NB4 (cell line): ENCODE measurements around the gene MAGI1.

Experiments
- DNase-seq: peaks from one replicate; pipeline ENCODE4 v3.0.0; 2010; ENCODE audit warnings: low read depth
- H3K4me3 ChIP-seq: one replicate; pipeline ENCODE4 v1.5.1; 2011; ENCODE audit warnings: mild to moderate bottlenecking, low read depth, low read length, moderate library complexity
- MYC ChIP-seq: IDR thresholded peaks from 2 replicates; pipeline ENCODE4 v1.6.1; 2011; ENCODE audit warnings: low read depth, low read length
- POLR2A ChIP-seq: IDR thresholded peaks from 2 replicates; pipeline ENCODE4 v1.6.1; 2011; ENCODE audit warnings: mild to moderate bottlenecking; ENCODE audit not compliant: insufficient read length; ENCODE audit errors: extremely low read depth
- TF ChIP-seq, protein P1 (sequence below): IDR thresholded peaks from one replicate; pipeline ENCODE4 v1.5.1; 2012; ENCODE audit warnings: low read depth, low read length
- TF ChIP-seq, protein P2 (sequence below): IDR thresholded peaks from 2 replicates; pipeline ENCODE4 v1.6.1; 2011; ENCODE audit warnings: low read depth, low read length

The MAGI1 gene

DNA sequence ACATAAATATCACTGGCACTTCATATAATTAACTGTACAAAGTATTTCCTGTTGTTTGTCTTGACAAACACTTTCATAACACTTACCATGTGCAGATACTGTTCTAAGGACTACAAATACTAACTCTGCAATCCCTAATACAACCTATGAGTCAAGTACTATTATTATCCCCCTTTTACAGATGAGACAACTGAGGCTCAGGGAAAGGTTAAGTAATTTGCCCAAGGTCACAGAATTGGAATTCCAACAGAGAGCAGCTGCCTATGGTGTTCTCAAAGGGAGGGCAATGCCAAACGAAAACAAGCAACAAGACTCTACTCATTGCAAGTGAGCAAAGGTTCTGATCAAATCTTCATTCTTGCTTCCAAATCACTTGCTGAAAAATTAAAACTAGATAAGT is 85.9 kb downstream of the MAGI1 start:
- no peak for DNase-seq
- no peak overlapping the region for H3K4me3 ChIP-seq
- TF ChIP-seq, protein P1, sequence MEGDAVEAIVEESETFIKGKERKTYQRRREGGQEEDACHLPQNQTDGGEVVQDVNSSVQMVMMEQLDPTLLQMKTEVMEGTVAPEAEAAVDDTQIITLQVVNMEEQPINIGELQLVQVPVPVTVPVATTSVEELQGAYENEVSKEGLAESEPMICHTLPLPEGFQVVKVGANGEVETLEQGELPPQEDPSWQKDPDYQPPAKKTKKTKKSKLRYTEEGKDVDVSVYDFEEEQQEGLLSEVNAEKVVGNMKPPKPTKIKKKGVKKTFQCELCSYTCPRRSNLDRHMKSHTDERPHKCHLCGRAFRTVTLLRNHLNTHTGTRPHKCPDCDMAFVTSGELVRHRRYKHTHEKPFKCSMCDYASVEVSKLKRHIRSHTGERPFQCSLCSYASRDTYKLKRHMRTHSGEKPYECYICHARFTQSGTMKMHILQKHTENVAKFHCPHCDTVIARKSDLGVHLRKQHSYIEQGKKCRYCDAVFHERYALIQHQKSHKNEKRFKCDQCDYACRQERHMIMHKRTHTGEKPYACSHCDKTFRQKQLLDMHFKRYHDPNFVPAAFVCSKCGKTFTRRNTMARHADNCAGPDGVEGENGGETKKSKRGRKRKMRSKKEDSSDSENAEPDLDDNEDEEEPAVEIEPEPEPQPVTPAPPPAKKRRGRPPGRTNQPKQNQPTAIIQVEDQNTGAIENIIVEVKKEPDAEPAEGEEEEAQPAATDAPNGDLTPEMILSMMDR, result no peak

DNA sequence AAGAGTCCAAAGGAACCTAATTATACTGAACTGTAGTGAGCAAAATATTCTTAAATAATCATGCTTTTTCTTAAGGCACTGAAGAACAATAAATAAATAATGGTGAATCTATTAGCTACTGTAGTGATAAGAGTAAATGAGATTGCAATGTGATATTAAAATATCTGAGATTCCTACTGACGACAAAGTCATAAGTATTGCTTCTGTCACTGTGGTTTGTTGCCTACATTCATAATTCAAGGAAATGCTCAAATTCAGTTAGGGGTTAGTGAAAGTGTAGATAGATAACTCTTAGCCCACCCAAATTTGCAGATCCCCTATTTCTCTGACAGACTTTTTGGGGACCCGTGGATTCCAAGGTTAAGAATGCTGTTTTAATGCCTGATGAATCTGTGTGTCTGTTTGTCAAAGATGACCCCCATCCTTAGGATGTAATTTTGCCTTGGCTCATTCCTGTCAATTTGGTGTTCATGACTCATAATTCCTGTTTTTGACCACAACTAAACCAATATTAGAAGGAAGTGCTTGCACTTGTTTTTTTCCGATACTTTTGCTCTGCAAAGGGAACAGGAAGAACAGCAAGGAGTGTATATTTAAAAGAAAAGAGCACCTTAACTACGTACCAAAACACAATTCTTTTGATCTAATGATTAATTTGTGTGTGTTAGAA is 86.7 kb downstream of the MAGI1 start:
- TF ChIP-seq, protein P2, sequence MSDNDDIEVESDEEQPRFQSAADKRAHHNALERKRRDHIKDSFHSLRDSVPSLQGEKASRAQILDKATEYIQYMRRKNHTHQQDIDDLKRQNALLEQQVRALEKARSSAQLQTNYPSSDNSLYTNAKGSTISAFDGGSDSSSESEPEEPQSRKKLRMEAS, result no peak
- TF ChIP-seq POLR2A (no peak), MYC (no peak)
- TF ChIP-seq, protein P1, result no peak
- peak; percentile 13 for DNase-seq
- no peak overlapping the region for H3K4me3 ChIP-seq

DNA sequence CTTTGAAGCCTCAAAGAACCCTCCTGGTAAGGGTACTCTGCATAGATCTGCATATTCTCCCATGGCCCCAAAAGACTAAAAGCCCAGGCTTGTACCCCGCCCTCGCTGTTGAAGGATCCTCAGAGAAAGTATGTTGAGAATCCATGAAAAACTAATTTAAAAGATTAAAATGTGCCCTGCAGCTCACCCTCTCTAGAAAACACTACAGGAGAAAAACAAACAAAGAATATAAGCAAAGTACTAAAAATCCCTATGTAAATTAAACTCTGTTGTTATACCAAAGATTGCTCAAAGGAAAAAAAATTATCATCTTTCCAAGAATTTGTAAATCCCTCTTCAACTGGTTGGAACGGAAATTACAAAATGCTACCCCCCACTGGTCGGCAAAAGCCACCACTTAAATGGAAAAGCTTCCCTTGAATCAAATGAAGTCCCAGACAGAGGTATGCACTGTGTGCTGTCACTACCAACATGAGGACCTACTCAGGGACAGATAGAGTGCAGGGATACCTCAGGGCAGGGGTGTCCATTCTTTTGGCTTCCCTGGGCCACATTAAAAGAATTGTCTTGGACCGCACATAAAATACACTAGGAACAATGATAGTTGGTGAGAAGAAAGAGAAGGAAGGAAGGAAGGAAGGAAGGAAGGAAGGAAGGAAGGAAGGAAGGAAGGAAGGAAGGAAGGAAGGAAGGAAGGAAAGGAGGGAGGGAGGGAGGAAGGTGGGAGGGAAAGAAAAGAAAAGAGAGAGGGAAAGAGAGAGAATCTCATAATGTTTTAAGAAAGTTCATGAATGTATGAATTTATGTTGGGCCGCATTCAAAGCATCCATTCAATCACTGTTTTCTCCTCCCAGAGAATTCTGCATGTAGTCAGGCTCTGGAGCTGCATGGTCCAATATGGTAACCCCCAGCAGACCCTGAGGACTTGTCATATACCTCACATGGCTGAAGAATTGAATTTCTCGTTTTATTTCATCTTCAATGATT is 88.1 kb downstream of the MAGI1 start:
- DNase-seq, result no peak
- no peak overlapping the region for H3K4me3 ChIP-seq
- TF ChIP-seq, protein P1, result no peak
- TF ChIP-seq, protein P2, result no peak
- no peak for TF ChIP-seq POLR2A

DNA sequence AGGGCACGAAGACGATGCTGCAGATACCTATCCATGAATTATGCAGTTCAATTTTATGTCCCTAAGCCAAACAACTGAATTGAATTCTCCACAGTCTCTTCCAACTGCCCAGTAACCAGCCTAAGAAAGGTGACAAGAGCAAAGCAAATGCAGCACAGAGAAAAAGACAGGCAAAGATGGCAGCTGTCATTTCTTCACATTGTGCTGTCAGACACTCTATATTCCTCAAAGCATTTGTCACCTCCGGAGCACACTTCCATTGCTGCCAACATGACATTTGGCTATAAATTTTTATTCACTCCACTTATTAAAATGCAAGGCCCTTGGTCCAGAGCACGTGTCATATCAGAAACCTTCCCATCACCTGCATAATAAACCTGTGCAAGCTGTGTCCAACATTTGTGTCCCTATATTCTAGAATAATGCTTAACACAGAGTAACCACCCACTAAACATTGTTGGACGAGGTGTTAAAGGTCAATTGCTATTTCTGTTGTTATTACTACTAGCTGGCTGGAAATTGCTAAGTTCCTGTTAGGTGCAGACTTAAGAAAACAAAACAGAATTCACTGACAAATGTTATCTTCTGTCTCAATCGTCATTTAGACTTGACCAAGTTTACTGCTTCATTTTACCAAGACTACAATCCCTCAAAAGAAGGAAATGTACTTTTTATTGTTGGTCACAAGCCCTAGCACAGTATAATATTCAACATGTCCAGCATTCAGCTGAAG is 89.7 kb downstream of the MAGI1 start:
- H3K4me3 ChIP-seq, result no peak overlapping the region
- TF ChIP-seq, protein P2, result no peak
- TF ChIP-seq MYC (no peak), POLR2A (no peak)
- TF ChIP-seq, protein P1, result no peak
- no peak for DNase-seq

DNA sequence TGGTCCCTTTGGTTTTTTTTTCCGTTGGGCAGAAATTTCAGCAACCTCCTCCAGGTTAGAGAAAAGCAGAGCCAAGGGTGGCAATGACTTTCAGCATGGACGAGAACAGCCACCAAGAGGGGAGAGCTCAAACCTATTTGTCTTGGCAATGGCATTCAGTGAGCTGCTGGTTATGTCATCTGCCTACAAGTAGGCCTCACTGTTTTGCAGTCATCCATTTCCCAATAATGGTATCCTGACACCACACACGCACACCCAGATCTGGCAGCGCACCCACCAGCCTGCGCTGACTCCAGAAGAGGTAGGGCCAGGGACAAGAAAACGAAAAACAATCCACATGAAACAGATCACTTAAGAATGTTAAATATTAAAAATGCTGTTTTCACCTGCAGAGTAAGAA is 92.3 kb downstream of the MAGI1 start:
- no peak for TF ChIP-seq POLR2A
- TF ChIP-seq, protein P2, result no peak
- DNase-seq, result no peak
- H3K4me3 ChIP-seq, result no peak overlapping the region

DNA sequence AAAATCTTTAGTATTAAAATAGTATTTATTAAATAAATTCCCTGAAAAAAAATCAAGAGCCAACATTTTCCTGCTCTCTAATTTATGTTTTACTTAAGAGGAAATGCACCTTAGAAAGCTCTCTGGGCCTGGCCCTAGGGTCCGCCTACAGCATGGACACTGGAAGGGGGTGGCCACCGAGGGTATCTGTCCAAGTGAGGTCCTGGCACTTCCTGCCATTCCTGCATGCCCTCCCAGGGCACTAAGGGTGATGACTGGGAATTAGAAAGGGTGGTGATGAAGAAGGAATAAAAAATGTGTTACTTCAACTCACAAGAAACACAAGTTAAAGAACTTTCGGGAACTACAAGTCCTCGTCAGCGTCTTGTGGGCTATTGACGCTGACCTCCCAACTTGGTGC is 92.8 kb downstream of the MAGI1 start:
- H3K4me3 ChIP-seq, result no peak overlapping the region
- DNase-seq, result no peak
- TF ChIP-seq, protein P1, result no peak
- TF ChIP-seq, protein P2, result no peak
- TF ChIP-seq MYC, result no peak
- TF ChIP-seq POLR2A, result no peak
